ENCODE data around the gene PFN1. TPM values are rescaled to one million over a fixed set of nuclear protein-coding genes. Genes with fewer than 3 reads are reported as not detected.

Gene PFN1
- 100 to 1,000 TPM; 479 to 709 (median 540) TPM for total RNA-seq

DNA sequence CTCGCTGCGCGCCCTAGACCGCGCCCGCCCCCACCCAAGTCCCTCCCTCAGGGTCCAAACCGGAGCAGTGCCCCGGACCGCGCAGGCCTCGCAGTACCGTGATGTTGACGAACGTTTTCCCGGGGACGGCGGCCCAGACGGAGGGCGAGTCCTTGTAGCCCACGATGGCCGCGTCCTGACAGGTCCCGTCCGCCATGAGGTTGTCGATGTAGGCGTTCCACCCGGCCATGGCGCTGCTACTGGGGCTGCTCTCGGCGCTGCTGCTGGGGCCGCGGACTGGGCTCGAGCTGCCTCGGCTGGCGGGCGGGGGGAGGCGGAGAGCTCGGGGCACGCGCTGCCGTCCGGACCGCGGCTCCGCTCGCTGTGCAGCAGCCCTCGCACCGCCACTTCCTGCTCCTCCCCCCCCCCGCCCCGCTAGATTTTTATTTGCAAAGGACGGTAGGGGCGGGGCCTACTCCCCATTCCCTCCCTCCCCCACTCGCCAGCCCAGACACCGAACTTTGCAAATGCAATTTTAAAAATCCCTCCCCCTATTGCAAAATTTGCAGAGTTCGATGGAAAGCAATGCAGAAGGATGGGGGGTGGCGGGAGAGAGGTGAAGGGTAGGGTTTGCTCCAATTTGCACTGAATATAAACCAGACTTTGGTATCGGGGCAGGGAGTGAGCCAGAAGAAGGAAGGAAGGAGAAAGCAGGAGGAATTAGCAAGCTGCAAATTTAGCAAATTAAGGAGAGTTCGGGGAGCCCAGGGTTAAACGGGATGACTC, at the start of gene PFN1:
Gene PFN1, minus strand, starts transcription at position 365 of the 765 bp plus-strand sequence. Its CDS starts 136 bp downstream, at position 229.
- WGBS, 2 donors, result 0% methylated on average over 11 to 48 of the region's 59 CpGs
- TF ChIP-seq, protein P1, sequence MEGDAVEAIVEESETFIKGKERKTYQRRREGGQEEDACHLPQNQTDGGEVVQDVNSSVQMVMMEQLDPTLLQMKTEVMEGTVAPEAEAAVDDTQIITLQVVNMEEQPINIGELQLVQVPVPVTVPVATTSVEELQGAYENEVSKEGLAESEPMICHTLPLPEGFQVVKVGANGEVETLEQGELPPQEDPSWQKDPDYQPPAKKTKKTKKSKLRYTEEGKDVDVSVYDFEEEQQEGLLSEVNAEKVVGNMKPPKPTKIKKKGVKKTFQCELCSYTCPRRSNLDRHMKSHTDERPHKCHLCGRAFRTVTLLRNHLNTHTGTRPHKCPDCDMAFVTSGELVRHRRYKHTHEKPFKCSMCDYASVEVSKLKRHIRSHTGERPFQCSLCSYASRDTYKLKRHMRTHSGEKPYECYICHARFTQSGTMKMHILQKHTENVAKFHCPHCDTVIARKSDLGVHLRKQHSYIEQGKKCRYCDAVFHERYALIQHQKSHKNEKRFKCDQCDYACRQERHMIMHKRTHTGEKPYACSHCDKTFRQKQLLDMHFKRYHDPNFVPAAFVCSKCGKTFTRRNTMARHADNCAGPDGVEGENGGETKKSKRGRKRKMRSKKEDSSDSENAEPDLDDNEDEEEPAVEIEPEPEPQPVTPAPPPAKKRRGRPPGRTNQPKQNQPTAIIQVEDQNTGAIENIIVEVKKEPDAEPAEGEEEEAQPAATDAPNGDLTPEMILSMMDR (IDR thresholded peaks at IDR 0.05), result no peak
- TF ChIP-seq POLR2A (IDR thresholded peaks at IDR 0.05), result peak in 1 of 2 donors; percentile 54
- peak; percentile 92 to 97 for DNase-seq (ENCODE audit: low spot score in 2 of 2)
- H3K4me3 ChIP-seq (ENCODE audit: low read depth, poor library complexity, severe bottlenecking), result peak within 1 kb of the TSS; percentile 99
- intact Hi-C loops (cut with DNase I; ENCODE audit: low total_unique reads), result no loop called here

DNA sequence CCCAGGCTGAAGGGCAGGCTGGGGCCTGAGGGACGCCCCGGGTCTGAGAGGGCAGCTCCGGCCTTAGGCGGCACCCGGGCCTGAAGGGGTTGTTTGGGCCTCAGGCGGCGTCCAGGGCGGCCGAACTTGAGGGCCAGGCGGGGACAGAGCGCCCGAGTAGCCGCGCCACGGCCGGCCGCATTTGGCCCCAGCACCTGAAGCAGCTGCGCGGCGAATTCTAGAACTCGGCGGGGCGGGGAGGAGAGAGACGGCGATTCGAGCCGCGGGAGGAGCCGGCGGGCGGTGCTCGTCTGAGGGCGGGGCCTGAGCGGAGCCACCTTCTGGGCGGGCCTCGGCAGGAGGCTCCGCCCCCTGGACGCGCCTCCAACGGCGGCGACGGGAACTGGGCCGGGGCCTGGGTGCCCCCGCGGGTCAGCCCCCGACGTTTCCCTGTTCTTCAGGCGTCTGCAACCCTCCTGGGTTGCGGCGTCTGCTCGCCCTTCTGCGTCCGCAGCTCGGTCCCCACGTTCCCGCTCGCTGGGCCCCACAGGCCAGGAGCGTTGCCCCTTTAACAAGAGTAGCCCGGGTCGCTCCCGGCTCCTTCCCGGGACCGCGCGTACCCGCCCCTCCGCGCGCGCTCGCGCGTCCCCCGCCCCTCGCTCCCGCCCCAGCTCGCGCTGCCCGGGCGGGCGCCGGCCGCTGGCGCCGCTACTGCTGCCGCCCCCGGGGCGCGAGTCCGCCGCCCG, 49.1 kb upstream of the PFN1 start, which contains the start of the genes INCA1 and KIF1C:
Gene INCA1, minus strand, starts transcription at position 221 of the 725 bp plus-strand sequence. CDS start 3,085 bp downstream, outside the sequence.
Gene KIF1C, plus strand, starts transcription at position 649 of the 725 bp plus-strand sequence. CDS start 2,297 bp downstream, outside the sequence.
- WGBS, 2 donors, result 0 to 1% methylated on average over 33 to 48 of the region's 93 CpGs
- DNase-seq (ENCODE audit: low spot score in 2 of 2), result peak; percentile 87 to 98
- intact Hi-C loops (cut with DNase I; ENCODE audit: low total_unique reads), result loop anchor here (5.0 kb wide), 1 partner anchor 90 kb away; no protein-coding TSS in a partner anchor
- no peak for TF ChIP-seq POLR2A (IDR thresholded peaks at IDR 0.05)
- TF ChIP-seq, protein P1 (IDR thresholded peaks at IDR 0.05), result no peak
- H3K4me3 ChIP-seq (ENCODE audit: low read depth, poor library complexity, severe bottlenecking), result peak within 1 kb of the TSS; percentile 87

DNA sequence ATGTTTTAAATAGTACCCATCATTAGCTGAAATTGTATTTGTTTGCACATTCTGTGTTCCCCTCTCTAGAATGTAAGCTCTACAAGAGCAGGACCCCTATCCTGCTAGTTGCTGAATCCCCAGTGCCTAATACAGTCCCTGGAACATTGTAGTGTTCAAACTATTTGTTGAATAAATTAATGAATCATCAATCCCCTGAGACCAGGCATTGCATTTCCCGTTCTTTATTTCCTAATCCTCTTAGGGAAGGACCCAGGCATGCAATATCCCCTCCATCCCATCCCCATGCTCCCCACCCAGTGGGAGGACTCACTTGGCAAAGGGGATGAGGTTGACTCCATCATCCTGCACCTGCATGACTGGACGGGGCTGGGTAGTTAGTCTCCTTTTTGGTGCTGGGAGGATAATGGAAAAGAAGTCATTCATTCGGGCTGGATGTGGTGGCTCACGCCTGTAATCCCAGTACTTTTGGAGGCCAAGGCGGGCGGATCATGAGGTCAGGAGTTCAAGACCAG, 45.8 kb upstream of the PFN1 start:
- H3K4me3 ChIP-seq (ENCODE audit: low read depth, poor library complexity, severe bottlenecking), result no peak overlapping the region
- TF ChIP-seq, protein P1 (IDR thresholded peaks at IDR 0.05), result no peak
- TF ChIP-seq POLR2A (IDR thresholded peaks at IDR 0.05), result no peak
- no peak for DNase-seq (ENCODE audit: low spot score in 2 of 2)
- 83 to 85% methylated on average over 6 of the region's 6 CpGs for WGBS, 2 donors
- intact Hi-C loops (cut with DNase I; ENCODE audit: low total_unique reads), result no loop called here

DNA sequence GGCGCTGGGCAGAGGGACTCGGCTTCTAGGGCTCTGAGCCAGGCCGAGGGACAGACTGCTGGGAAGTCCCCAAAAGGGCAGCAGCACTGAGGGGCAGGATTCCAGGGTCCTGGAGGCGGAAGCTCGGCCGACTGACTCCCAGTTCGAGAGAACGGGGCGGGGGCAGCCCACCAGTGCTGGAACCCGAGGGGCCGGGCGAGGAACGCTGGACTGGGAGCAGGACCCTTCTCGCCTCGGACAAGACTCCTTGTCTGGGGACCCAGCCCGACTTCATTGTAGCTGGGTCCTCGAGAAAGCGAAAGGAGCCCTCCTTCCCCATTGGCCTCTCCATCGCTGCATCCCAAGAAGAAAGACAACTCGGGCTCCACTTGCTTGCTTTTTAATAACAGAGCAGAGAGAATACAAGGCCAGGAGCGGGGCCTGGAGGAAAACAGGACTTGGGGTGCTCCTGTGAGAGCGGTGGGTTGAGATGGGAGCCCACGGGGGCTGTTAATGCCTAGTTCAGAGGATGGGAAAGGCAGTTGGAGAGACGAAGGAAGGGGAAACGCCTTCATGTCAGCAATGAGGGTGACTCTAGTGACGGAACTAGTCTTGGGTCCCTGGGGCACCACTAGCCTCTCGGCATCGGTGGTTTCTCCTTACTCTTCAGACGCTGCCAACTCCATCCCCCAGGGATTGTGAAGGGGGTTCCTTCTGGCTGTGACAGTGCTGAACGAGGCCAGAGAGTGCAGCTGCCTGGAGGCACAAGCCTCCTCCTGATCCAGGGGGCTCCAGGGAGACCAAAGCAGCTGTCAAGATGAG, 39.6 kb upstream of the PFN1 start:
- intact Hi-C loops (cut with DNase I; ENCODE audit: low total_unique reads), result loop anchor here (10.0 kb wide), 1 partner anchor 67 kb away; no protein-coding TSS in a partner anchor
- no peak for TF ChIP-seq POLR2A (IDR thresholded peaks at IDR 0.05)
- 2% methylated on average over 27 to 30 of the region's 30 CpGs for WGBS, 2 donors
- H3K4me3 ChIP-seq (ENCODE audit: low read depth, poor library complexity, severe bottlenecking), result peak overlapping the region; percentile 77
- DNase-seq (ENCODE audit: low spot score in 2 of 2), result no peak

DNA sequence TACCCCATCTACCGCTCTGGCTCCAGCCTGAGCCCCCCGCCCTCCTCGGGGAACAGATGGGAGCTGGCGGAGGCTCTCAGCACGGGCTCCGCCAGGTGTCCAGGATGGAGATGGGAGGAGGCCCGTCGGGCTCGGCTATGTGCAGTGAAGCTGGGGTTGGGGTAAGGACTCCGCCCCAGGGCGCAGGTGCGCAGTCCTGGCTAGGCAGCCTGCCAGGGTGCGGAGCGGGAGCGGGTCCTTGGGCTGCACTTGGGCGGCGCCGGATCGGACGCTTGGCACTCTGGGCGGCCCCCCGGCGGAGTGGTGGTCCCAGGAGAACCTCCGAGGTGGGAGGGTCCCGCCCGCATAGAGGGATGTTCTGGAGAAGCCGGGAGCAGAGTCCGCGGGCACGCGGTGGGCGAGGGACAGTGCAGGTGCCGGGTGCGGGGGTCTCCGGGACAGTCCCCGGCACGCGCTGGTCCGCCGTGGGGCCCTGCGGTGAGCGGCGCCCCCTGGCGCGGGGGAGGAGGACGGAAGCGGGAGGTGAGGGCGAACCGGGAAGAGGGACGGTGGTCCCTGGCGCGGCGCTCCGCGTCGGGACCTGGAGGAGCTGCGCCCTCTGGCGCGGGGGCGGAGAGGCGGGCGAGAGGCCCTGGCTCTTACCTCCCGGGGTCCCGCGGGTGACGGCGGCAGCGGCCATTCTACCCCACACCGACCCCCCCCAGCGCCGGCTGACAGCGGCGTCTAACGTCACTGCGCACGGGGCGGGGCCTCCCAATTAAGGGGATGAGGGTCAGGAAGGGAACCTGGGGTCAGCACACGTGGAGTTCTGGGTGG, 38.8 kb upstream of the PFN1 start, which contains the start of gene CAMTA2:
Gene CAMTA2, minus strand, starts transcription at position 725 of the 816 bp plus-strand sequence. CDS start 1,453 bp downstream, outside the sequence.
- peak in 1 of 2 donors; percentile 12 for TF ChIP-seq POLR2A (IDR thresholded peaks at IDR 0.05)
- TF ChIP-seq, protein P1 (IDR thresholded peaks at IDR 0.05), result no peak
- intact Hi-C loops (cut with DNase I; ENCODE audit: low total_unique reads), result loop anchor here (10.0 kb wide), 1 partner anchor 68 kb away; no protein-coding TSS in a partner anchor
- peak within 1 kb of the TSS; percentile 77 for H3K4me3 ChIP-seq (ENCODE audit: low read depth, poor library complexity, severe bottlenecking)
- 1 to 2% methylated on average over 54 to 70 of the region's 78 CpGs for WGBS, 2 donors
- peak; percentile 88 to 98 for DNase-seq (ENCODE audit: low spot score in 2 of 2)
